Fibroblast of skin of scalp (primary cell): Measurements from ENCODE around the gene CDNF.

Source experiments
- DNase-seq: peaks from one replicate; pipeline ENCODE4 v3.0.0-alpha.2; 2013

CDNF gene

GRCh38 chr10:14784459-14785055, 53.3 kb downstream of the CDNF start:
- DNase-seq: no peak

- no peak for DNase-seq
Observed at GRCh38 chr10:14782691-14783363, 55.0 kb downstream of the CDNF start.

GRCh38 chr10:14781763-14782162, 56.1 kb downstream of the CDNF start:
- no peak for DNase-seq

- no peak for DNase-seq
Observed at GRCh38 chr10:14779001-14779651, 58.7 kb downstream of the CDNF start.

DNA sequence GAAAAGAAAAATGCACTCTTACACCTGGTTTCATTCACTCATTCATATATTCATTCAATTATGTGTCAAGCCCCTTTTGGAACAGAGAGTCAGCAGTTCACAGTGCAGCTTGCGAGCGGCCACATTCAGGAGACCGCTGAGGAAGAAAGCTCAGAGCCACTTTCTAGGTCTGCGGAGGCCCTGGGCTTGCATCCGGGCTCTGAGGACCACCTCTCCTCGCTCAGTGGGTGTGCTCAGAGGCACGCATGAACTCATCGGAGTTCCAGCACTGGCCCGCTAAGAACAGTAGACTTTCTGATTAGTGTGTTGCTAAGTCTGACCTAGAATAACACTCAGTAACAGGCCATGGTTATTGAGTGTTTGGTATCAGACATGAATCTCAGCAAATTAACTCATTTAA, 61.3 kb downstream of the CDNF start:
- DNase-seq: no peak

DNA sequence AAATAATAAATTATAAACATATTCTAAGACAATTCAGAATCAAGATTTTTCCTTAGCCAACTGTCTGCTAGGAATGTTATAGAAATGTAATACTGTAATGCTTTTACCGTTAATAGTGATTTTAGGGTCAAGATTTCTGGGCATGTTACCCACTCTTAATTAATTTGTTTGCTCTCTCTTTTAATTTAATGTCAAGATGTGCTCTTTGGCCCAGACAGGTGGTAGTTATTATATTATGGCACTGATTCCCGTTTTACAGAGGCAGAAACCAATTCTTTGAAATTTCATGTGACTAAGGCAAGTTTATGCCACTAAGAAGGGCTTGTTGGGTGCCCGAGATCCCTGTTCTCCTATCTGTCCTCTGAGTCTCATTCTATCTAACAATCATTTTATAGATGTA, 62.2 kb downstream of the CDNF start:
- no peak for DNase-seq

- no peak for DNase-seq
Observed at GRCh38 chr10:14774797-14775196, 63.0 kb downstream of the CDNF start, which contains the start of gene FAM107B. TSS of gene FAM107B (minus strand) at chr10:14774897. CDS start at chr10:14774663, 234 bp downstream.

DNA sequence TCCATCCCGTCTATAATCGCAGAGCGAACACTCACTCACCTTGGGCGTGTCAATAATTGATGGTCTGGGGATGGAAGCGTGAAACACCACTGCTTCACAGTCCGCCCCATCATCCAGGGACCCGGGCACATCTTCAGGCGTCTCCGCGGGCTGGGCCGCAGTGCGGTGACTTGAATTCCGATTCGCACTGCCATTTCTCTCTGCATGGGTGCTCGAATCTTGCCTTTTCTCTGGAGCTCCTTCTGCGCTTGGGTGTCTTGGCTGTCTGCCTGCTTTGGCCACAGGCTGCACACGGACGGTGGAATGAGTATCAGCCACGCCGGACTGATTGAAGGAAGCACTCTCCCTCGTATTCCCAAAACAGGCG, 63.6 kb downstream of the CDNF start:
- no peak for DNase-seq

DNA sequence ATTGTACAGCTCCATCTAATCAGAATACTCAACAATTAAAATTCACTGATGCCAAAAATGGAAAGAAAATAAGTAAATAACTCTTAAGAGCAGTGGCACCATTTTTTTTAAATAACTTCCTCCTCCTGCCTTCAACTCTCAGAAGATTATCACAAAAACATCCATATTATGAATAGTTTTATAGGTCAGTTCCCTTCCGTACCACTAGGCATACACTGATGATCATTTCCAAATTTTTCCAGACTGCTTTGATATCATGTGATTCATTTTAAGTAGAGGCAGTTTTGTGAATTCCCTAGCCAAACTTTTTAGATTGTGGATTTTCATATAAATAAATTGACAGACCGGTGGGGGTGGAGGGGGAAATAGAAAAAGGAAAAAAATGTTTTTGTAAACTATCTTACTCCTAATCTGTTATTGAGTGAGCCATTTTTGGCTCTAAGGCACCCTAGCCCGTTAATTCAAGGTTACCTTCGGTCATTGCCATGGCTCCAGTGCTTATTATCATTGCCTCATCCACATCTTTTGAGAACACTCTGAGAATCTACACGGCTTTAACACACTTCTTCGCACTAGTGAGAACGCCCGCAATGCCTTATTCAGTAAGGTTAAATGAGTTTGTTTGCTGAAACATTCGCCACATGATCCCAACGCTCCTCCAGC, 64.2 kb downstream of the CDNF start:
- no peak for DNase-seq

DNA sequence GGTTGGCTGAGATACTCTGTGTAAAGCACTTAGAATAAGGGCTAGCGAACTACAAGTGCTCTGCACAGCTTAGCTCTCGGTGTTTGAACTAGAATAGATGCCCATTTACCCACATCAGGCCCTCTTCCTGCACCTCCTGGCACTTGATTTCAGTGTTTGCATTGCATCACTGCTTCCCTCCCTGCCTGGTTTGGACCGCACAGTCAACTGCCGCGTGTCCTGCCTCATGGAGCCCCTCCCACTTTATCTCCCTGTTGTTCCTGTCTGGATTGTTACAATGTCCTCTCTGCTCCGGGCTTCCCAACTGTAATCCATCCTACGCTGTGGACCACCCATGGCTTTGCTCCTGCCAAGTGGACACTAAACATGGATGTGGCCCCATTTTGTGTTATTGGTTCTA, 65.4 kb downstream of the CDNF start:
- DNase-seq: no peak

DNA sequence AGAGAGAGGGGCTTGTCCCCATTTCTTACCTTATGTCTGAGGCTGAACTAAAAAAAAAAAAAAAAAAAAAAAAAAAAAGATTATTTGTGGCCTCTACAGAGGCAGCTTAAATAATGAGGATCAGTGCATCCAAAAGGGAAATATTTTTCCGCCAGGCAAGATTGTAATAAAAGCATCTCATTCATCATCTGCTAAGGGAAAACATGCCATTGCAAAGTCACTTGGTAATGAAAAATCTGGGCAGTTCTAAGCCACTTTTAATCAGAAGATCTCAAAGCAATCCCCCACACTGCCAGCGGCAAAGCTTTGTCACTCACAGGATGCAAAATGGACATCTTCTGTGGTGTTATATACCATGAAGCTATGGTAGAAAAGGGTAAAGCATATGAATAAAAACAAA, 66.9 kb downstream of the CDNF start:
- DNase-seq: no peak
